GM23338 (cell line): Measurements from ENCODE around the gene PSMB10. TPM values are rescaled to one million over a fixed set of nuclear protein-coding genes. Genes with fewer than 3 reads are reported as not detected.

ENCODE experiments used
- EZH2 ChIP-seq: fragments of 200-600 bp; sonication (generic); IDR thresholded peaks from one replicate; pipeline ENCODE4 v1.8.0; 2017; ENCODE audit warnings: antibody characterized with exemption, mild to moderate bottlenecking, low read depth; ENCODE audit not compliant: unreplicated experiment
- JUNB ChIP-seq: IDR thresholded peaks from one replicate; pipeline ENCODE4 v1.6.1; 2016; ENCODE audit warnings: antibody characterized with exemption; ENCODE audit not compliant: unreplicated experiment
- POLR2AphosphoS5 ChIP-seq: IDR thresholded peaks from 2 replicates; pipeline ENCODE4 v1.6.1; 2016; ENCODE audit warnings: antibody characterized with exemption, low read depth
- REST ChIP-seq: IDR thresholded peaks from one replicate; pipeline ENCODE4 v1.6.1; 2018; ENCODE audit warnings: antibody characterized with exemption; ENCODE audit not compliant: unreplicated experiment
- STAT1 ChIP-seq: IDR thresholded peaks from one replicate; pipeline ENCODE4 v1.6.1; 2016; ENCODE audit warnings: antibody characterized with exemption; ENCODE audit not compliant: unreplicated experiment
- ZNF114 ChIP-seq: fragments of 250-450 bp; sonication (Bioruptor Pico); IDR thresholded peaks from 2 replicates; pipeline ENCODE4 v1.5.0; 2020; ENCODE audit warnings: mild to moderate bottlenecking, moderate library complexity
- ZNF462 ChIP-seq: fragments of 250-450 bp; sonication (Bioruptor Pico); IDR thresholded peaks from 2 replicates; pipeline ENCODE4 v1.5.0; 2020; ENCODE audit warnings: mild to moderate bottlenecking, moderate library complexity
- polyA plus RNA-seq: library from polyadenylated mRNA; unstranded; fragments of >200 nt; fragmentation: Nextera tagmentation; extraction: Ambion mirVana; gene quantifications from 2 replicates; pipeline ENCODE4 v1.2.1, GENCODE V29; 2016
- total RNA-seq: library from RNA; depleted of rRNA; stranded (reverse); fragments of >200 nt; shearing (Covaris generic); gene quantifications from 2 replicates; pipeline ENCODE4 v1.2.3, GENCODE V29; 2014

PSMB10 gene
- total and polyA plus RNA-seq, 2 experiments from 2014 or later, result 27.5 to 114 TPM

- TF ChIP-seq ZNF462 (CRISPR knock-in tag), result no peak
- no peak for TF ChIP-seq EZH2
- TF ChIP-seq REST, result no peak
- no peak for TF ChIP-seq POLR2AphosphoS5
- no peak for TF ChIP-seq JUNB
- no peak for TF ChIP-seq STAT1
- no peak for TF ChIP-seq ZNF114 (CRISPR knock-in tag)
Observed at GRCh38 chr16:67923414-67924116, 13.1 kb downstream of the PSMB10 start (continued).
